ENCODE results near the gene CTNNA2.

CTNNA2 gene

DNA sequence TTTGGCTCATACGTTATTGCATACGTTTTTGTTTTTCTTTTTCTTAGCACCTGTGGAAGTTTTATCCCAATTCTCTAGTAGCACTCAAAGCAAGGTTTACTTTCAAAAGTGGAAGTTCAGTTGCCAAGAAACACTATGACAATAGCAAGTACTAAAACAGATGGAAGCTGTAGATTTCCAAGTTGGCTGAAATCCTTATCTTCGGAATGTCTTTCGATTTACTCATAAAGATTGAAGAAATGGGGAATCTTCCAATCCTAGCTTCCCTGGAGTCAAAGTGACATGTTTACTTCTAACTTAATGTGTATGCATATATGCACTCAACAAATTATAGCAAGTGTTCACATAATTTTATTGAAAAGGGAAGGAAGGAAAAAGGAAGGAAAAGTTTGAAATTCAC is 307.4 kb downstream of the CTNNA2 start:
- no peaks in the 10 kb centered on the region for H3K79me2 ChIP-seq (ENCODE audit: insufficient read depth, low read length)
- TF ChIP-seq CTCF (IDR thresholded peaks at IDR 0.05; ENCODE audit: borderline replicate concordance, extremely low read depth, low read length, poor library complexity, severe bottlenecking) (no peak), EZH2 (IDR thresholded peaks at IDR 0.05; ENCODE audit: borderline replicate concordance, low read depth, low read length, severe bottlenecking) (no peak)
- H3K4me1 ChIP-seq (ENCODE audit: insufficient read depth, low read length): no peaks in the 10 kb centered on the region
- no peak overlapping the region for H3K27ac ChIP-seq (ENCODE audit: low read length)
- no peak for DNase-seq
- no peak overlapping the region for H3K4me3 ChIP-seq (ENCODE audit: low read depth in 1 of 2, low read length in 2 of 2)
- no peak overlapping the region for H3K9ac ChIP-seq (ENCODE audit: low read depth, low read length)
- H4K20me1 ChIP-seq (ENCODE audit: insufficient read depth, low read length): no peaks in the 10 kb centered on the region
- no peaks in the 10 kb centered on the region for H3K9me3 ChIP-seq (ENCODE audit: insufficient read depth, low read length, severe bottlenecking)
- H3K36me3 ChIP-seq (ENCODE audit: insufficient read depth, low read length): no peaks in the 10 kb centered on the region
- no peaks in the 10 kb centered on the region for H3K27me3 ChIP-seq (ENCODE audit: insufficient read depth, low read length, poor library complexity)
- no peak overlapping the region for H2AFZ ChIP-seq (ENCODE audit: low read depth, low read length)
- no peak overlapping the region for H3K4me2 ChIP-seq (ENCODE audit: insufficient read depth, low read length)
- ATAC-seq (ENCODE audit: insufficient read depth, low read depth): no peak

GRCh38 chr2:79822136-79822535 is 309.3 kb downstream of the CTNNA2 start:
- no peak for ATAC-seq (ENCODE audit: insufficient read depth, low read depth)
- no peaks in the 10 kb centered on the region for H3K9me3 ChIP-seq (ENCODE audit: insufficient read depth, low read length, severe bottlenecking)

GRCh38 chr2:79824086-79824786 is 311.4 kb downstream of the CTNNA2 start:
- Histone ChIP-seq H3K36me3 (ENCODE audit: insufficient read depth, low read length) (no peaks in the 10 kb centered on the region), H3K79me2 (ENCODE audit: insufficient read depth, low read length) (no peaks in the 10 kb centered on the region), H3K4me3 (ENCODE audit: low read depth in 1 of 2, low read length in 2 of 2) (no peak overlapping the region), H4K20me1 (ENCODE audit: insufficient read depth, low read length) (no peaks in the 10 kb centered on the region), H2AFZ (ENCODE audit: low read depth, low read length) (no peak overlapping the region), H3K4me1 (ENCODE audit: insufficient read depth, low read length) (no peaks in the 10 kb centered on the region), H3K9ac (ENCODE audit: low read depth, low read length) (no peak overlapping the region), H3K4me2 (ENCODE audit: insufficient read depth, low read length) (no peak overlapping the region), H3K9me3 (ENCODE audit: insufficient read depth, low read length, severe bottlenecking) (no peaks in the 10 kb centered on the region), H3K27me3 (ENCODE audit: insufficient read depth, low read length, poor library complexity) (no peaks in the 10 kb centered on the region), H3K27ac (ENCODE audit: low read length) (no peak overlapping the region)
- ATAC-seq (ENCODE audit: insufficient read depth, low read depth) (no peak), DNase-seq (no peak)
- TF ChIP-seq EZH2 (IDR thresholded peaks at IDR 0.05; ENCODE audit: borderline replicate concordance, low read depth, low read length, severe bottlenecking): no peak
- TF ChIP-seq CTCF (IDR thresholded peaks at IDR 0.05; ENCODE audit: borderline replicate concordance, extremely low read depth, low read length, poor library complexity, severe bottlenecking): no peak

More at GRCh38 chr2:79822136-79822535, 309.3 kb downstream of the CTNNA2 start:
- Histone ChIP-seq H3K27ac (ENCODE audit: low read length) (no peak overlapping the region), H3K9ac (ENCODE audit: low read depth, low read length) (no peak overlapping the region), H3K4me3 (ENCODE audit: low read depth in 1 of 2, low read length in 2 of 2) (no peak overlapping the region), H3K4me1 (ENCODE audit: insufficient read depth, low read length) (no peaks in the 10 kb centered on the region), H3K27me3 (ENCODE audit: insufficient read depth, low read length, poor library complexity) (no peaks in the 10 kb centered on the region), H3K79me2 (ENCODE audit: insufficient read depth, low read length) (no peaks in the 10 kb centered on the region), H2AFZ (ENCODE audit: low read depth, low read length) (no peak overlapping the region), H3K4me2 (ENCODE audit: insufficient read depth, low read length) (no peak overlapping the region), H3K36me3 (ENCODE audit: insufficient read depth, low read length) (no peaks in the 10 kb centered on the region), H4K20me1 (ENCODE audit: insufficient read depth, low read length) (no peaks in the 10 kb centered on the region)
- TF ChIP-seq CTCF (IDR thresholded peaks at IDR 0.05; ENCODE audit: borderline replicate concordance, extremely low read depth, low read length, poor library complexity, severe bottlenecking) (no peak), EZH2 (IDR thresholded peaks at IDR 0.05; ENCODE audit: borderline replicate concordance, low read depth, low read length, severe bottlenecking) (no peak)
- no peak for DNase-seq
